Fibroblast of gingiva (primary cell): ENCODE data around the gene HS6ST2.

Experiments used
- DNase-seq: peaks from one replicate; pipeline ENCODE4 v3.0.0-alpha.2; 2011; ENCODE audit warnings: low read depth

Gene HS6ST2

DNA sequence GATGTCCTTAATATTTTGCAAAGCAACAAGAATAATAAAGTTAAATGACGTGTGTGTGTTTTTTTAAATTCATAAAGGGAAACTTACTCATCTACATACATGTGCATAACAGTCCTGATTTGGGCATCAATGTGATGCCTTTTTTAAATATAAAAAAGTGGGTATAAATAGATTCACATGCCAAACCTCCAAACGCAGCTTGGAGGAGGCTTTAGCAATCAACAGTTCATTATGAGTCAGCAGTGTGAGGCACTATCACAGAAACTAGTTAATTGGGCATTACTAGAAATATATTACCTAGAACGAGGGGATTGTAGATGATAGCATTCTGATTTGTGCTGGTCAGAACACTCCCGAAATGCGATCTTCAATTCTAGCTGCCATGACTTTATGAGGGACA is 115.1 kb downstream of the HS6ST2 start:
- DNase-seq = no peak

DNA sequence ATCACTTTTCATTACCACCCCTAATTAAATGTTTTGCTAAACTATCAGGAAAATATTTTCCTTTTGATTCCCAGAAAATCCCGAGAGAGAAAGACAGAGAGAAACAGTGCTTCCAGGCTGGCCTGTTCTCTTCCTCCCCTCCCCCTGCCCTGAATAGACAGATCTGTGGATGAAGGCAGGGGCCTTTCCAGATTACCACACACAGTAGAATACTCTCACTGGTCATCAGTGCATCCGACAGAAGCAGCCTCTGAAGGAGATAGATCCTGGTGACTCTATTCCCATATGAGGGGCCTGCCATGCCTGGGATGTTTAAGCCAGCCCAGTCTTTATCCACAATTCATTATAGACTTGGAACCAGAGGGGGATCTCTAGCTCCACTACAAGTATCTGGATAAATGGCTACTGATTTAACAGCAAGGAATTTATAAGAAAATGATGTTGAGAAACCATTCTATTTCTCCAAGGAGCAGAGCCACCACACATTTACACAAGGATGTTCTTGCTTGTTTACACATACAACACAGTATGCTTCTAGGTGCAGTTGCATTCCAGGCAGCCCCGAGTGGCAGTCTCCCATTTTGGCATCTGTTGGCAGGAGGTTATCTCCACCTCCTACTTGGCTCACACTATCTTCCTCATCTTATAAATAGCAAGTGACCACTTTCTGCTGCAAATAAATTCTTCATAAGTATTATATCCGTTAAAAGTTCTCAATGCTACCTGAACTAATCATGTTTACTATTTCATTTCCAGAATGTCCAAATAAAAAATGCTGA is 115.8 kb downstream of the HS6ST2 start:
- DNase-seq = no peak

DNA sequence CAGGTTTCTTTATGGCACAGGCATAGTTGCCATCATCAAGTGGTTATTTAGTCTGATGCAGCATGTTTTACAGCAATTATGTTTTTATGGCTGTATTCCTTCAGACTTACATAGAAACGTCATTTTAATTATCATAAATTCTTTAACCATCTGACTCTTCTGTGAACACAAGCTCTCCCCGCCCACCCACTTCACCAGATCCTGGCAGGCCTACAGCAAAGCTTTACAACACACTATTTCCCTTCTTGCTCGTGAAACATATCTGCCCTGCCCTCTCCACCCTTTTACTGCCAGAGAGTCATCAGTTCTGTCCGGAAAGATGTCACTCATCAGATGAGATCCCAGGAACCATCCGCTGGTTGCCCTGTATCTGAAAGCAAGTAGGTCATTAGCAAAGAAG is 120.5 kb downstream of the HS6ST2 start:
- no peak for DNase-seq

DNA sequence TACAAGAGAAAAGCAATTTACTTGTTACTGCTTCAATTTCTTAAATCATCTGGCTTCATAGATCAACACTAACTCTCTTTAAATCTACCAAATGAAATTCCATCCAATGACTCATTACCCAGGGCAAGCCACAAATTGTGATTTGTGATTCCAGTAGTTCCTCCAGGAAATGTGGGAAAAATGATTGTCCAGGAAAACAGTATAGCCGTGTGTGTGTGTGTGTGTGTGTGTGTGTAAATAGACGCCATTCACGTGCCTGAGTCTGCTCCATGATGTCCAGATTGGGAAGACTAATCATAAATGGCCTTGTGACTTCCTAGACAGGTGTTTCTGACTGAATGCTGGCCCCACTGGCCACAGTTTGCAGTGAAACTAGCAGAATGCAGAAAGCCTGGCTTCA is 121.3 kb downstream of the HS6ST2 start:
- no peak for DNase-seq

DNA sequence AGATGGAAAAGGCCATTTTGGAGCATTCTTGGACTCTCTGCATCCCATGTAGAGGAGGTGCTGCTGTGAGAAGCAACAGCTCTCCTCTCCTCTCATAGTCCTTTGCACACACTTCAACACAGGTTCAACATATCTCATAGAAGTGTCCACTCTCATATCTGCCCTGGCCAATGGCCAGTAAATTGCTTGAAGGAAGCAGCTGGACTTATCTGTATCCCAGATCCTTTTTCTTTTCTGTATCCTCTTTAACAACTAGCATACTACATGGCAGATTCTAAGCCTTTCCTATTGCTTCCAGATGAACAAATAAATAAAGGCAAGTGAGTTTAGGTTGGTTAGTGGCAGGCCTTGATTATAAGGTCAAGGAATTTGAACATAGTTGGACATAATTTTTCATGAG is 122.0 kb downstream of the HS6ST2 start:
- no peak for DNase-seq

GRCh38 chrX:132834741-132835140 is 123.7 kb downstream of the HS6ST2 start:
- DNase-seq = no peak

DNA sequence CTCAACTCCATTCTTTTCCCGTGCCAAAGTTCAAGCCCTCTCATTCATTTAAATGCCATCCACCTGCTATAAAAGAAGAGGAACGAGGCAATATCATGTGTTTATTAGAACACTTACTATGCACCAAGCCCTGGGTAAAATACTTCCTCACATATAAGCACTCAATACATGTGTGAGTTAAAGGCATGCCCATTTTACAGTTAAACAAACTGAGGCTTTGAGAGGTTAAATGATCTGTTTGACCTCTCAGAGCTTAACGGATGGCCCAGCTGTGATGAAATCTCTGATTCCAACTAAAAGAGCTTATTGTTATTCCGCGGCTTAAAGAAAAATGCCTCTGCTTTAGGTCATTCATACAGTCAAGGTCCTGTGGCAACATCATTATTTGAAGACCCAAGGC is 124.3 kb downstream of the HS6ST2 start:
- DNase-seq = no peak

- DNase-seq = no peak
Measured at GRCh38 chrX:132833373-132833772, 125.1 kb downstream of the HS6ST2 start.

DNA sequence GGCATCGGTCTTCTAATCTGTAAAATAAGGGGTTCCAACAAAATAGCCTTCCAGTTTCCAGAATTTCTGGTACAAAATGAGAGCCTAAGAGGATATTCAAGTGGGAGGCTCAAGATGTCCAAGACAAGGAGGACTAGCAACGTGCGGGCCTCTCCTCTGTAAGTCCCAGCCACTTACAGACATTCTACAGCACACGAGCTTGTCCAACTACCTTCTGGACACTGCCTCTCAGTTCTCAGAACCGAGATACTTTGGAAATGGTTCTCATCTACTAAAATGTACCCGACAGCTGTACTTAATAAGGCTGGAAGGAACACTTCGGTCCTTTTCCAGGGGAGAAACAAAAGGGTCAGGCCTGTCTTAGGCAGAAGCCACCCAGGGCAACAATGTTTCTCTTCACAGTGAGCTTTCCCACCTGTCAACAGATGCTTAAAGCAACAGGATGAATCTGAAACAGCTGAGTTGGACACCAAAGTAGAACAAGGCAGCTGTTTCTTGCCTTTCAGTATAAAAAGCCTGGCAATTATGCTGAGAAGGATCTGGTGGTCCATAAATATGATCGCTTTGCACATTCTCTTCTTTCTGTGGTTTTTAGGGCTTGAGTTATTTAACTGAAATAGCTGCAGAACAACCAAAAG is 127.0 kb downstream of the HS6ST2 start:
- no peak for DNase-seq

DNA sequence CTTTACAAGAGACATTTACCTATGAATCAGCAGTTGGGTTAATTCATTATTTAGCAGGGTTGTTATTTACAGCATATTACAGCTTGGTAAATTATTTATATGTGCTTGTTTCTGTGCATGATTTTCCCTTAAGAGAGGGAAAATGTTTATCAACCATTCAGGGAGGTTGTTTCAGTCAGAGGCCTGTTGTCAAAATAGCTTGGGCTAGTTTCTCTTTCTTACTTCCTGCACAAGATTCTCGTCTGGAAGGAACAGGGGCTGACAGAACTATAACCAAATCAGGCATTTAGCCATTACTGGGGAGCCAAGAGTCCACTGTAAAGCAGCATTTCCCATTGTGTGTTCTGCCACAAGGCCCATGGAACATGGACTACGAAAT is 135.8 kb downstream of the HS6ST2 start:
- no peak for DNase-seq

- no peak for DNase-seq
Measured at GRCh38 chrX:132821974-132822633, 136.3 kb downstream of the HS6ST2 start.

- no peak for DNase-seq
Measured at GRCh38 chrX:132820675-132821074, 137.8 kb downstream of the HS6ST2 start.

GRCh38 chrX:132819711-132820264 is 138.6 kb downstream of the HS6ST2 start:
- no peak for DNase-seq

GRCh38 chrX:132818638-132819037 is 139.8 kb downstream of the HS6ST2 start:
- DNase-seq = no peak

DNA sequence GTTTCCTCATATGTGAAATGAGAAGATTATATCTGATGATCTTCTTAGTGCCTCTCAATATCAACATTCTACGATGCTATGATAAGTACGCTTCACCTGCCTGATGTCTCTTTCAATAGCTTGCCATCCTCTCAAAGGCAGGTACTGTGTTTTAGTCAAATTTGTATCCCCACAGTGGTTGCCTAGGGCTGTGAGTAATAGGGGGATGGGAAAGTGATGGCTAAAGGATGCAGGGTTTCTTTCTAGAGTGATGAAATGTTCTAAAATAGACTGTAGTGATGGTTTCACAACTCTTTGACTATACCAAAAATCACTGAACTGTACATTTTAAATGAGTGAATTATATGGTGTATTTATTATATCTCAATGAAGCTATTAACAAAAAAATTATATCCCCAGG is 142.8 kb downstream of the HS6ST2 start:
- no peak for DNase-seq

GRCh38 chrX:132810964-132811712 is 147.3 kb downstream of the HS6ST2 start:
- DNase-seq = no peak

DNA sequence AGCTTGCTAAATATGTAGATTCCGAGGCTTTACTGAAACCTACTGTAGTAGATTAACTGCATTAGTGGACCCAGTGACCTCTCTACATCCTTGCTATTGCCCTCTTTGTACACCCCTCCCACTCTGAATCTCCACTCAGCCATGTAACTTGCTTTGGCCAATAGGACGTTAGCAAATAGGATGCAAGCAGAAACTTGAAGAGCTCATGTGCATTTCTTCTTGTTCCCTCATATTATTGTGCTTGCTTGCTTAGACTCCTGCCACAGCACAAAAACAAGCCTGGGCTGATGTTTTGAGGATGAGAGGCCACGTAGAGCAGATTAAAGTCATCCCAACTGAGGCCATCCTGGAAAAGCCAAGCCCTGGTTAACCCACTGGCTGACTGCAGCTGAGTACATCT is 147.9 kb downstream of the HS6ST2 start:
- no peak for DNase-seq

GRCh38 chrX:132809581-132809980 is 148.8 kb downstream of the HS6ST2 start:
- no peak for DNase-seq

- DNase-seq = no peak
Measured at GRCh38 chrX:132807411-132808030, 150.9 kb downstream of the HS6ST2 start.

- no peak for DNase-seq
Measured at GRCh38 chrX:132802033-132802432, 156.4 kb downstream of the HS6ST2 start.

- no peak for DNase-seq
Measured at GRCh38 chrX:132795181-132795580, 163.2 kb downstream of the HS6ST2 start.

DNA sequence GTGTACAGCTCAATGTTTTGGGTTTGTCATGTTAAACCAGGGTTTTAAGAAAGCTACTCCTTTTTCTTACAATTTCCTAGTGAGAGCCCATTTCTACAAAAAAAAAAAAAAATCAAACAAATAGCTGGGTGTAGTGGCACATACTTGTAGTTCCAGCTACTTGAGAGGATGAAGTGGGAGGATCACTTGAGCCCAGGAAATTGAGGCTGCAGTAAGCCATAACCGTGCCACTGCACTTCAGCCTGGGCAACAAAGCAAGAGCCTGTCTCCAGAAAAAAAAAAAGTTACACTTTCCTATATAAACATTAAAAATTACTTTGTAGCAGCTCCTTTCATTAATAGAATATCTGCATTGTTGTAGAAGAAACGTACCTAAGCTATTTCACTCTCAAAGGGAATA is 166.7 kb downstream of the HS6ST2 start:
- DNase-seq = no peak
